A549 (cell line): Measurements from ENCODE around the gene QPCTL.

Experiments used
- CBX2 ChIP-seq: fragments of 200-600 bp; sonication (generic); IDR thresholded peaks from 2 replicates; pipeline ENCODE4 v1.6.1; 2016; ENCODE audit warnings: low read depth, mild to moderate bottlenecking, borderline replicate concordance
- CTCF ChIP-seq: fragments of >200 bp; sonication (Bioruptor Twin); formaldehyde crosslinking; IDR thresholded peaks from 3 replicates; pipeline ENCODE4 v1.5.1; 2016
- EP300 ChIP-seq, 2 experiments: fragments of >200 bp; sonication (Bioruptor Twin); formaldehyde crosslinking; IDR thresholded peaks; 2 replicates in 1 of 2; 3 replicates in 1 of 2; pipeline ENCODE4 v1.6.1; 2016 to 2017
- ESRRA ChIP-seq: fragments of 150-350 bp; IDR thresholded peaks from 2 replicates; pipeline ENCODE4 v1.6.1; 2014; ENCODE audit warnings: mild to moderate bottlenecking, low read length, borderline replicate concordance
- HDAC2 ChIP-seq: fragments of 200-600 bp; sonication (generic); IDR thresholded peaks from 2 replicates; pipeline ENCODE4 v1.6.1; 2016
- HES2 ChIP-seq: fragments of >200 bp; sonication (Bioruptor Twin); formaldehyde crosslinking; IDR thresholded peaks from 2 replicates; pipeline ENCODE4 v1.6.1; 2016
- HOXA7 ChIP-seq: fragments of 250-450 bp; sonication (Bioruptor Pico); IDR thresholded peaks from 2 replicates; pipeline ENCODE4 v1.5.0; 2020; ENCODE audit warnings: mild to moderate bottlenecking, moderate library complexity
- NPAS2 ChIP-seq: fragments of 250-450 bp; sonication (Bioruptor Pico); IDR thresholded peaks from 2 replicates; pipeline ENCODE4 v1.8.0; 2022; ENCODE audit warnings: mild to moderate bottlenecking, moderate library complexity, borderline replicate concordance
- POLR2A ChIP-seq: IDR thresholded peaks from 2 replicates; pipeline ENCODE4 v1.6.1; 2012; ENCODE audit warnings: mild to moderate bottlenecking, low read length
- RNF2 ChIP-seq: fragments of 200-600 bp; sonication (generic); IDR thresholded peaks from 2 replicates; pipeline ENCODE4 v1.6.1; 2016; ENCODE audit warnings: low read depth, mild to moderate bottlenecking, antibody characterized with exemption, moderate library complexity, borderline replicate concordance
- SMC3 ChIP-seq: fragments of >200 bp; sonication (Bioruptor Twin); formaldehyde crosslinking; IDR thresholded peaks from 3 replicates; pipeline ENCODE4 v1.6.1; 2018; ENCODE audit warnings: inconsistent platforms
- USF2 ChIP-seq: fragments of 450-650 bp; IDR thresholded peaks from 2 replicates; pipeline ENCODE4 v1.6.1; 2014; ENCODE audit warnings: antibody characterized with exemption
- ZC3H11A ChIP-seq: fragments of 450-650 bp; IDR thresholded peaks from 2 replicates; pipeline ENCODE4 v1.6.1; 2014; ENCODE audit warnings: antibody characterized with exemption, mild to moderate bottlenecking
- ZFP36 ChIP-seq: fragments of 450-650 bp; IDR thresholded peaks from 2 replicates; pipeline ENCODE4 v1.6.1; 2014; ENCODE audit warnings: borderline replicate concordance; ENCODE audit not compliant: partially characterized antibody

GRCh38 chr19:45713141-45713540, 20.7 kb downstream of the QPCTL start:
- no peak for TF ChIP-seq POLR2A
- TF ChIP-seq NPAS2 (CRISPR knock-in tag) = no peak
- TF ChIP-seq USF2 = no peak
- TF ChIP-seq CTCF = no peak
- no peak for TF ChIP-seq RNF2
- TF ChIP-seq EP300 (IDR thresholded peaks at IDR 0.05) = no peak
- no peak for TF ChIP-seq ZC3H11A
- no peak for TF ChIP-seq HES2
- TF ChIP-seq HDAC2 = no peak
- TF ChIP-seq CBX2 = no peak
- no peak for TF ChIP-seq ZFP36
- no peak for TF ChIP-seq ESRRA
- TF ChIP-seq HOXA7 = no peak
- no peak for TF ChIP-seq SMC3
